Fibroblast of peridontal ligament (primary cell): ENCODE results near the gene UNC5B.
A peak's percentile ranks its signal among the peaks of the same experiment; 100 is the strongest.

Experiments
- DNase-seq: peaks from one replicate; pipeline ENCODE4 v3.0.0-alpha.2; 2010; ENCODE audit errors: extremely low read depth

The UNC5B gene

GRCh38 chr10:71299071-71299785 is 86.9 kb downstream of the UNC5B start:
- DNase-seq = no peak

- no peak for DNase-seq
These were observed 88.4 kb downstream of the UNC5B start for GRCh38 chr10:71300555-71301370.

- no peak for DNase-seq
These were observed 89.1 kb downstream of the UNC5B start for GRCh38 chr10:71301371-71301916.

GRCh38 chr10:71302451-71302850 is 90.1 kb downstream of the UNC5B start:
- DNase-seq = no peak

- DNase-seq = peak; percentile 61
These were observed 90.7 kb downstream of the UNC5B start for GRCh38 chr10:71302874-71303568.

GRCh38 chr10:71303569-71303907 is 91.2 kb downstream of the UNC5B start:
- DNase-seq = no peak

GRCh38 chr10:71304914-71305313 is 92.5 kb downstream of the UNC5B start:
- DNase-seq = no peak

GRCh38 chr10:71306979-71307378 is 94.6 kb downstream of the UNC5B start:
- DNase-seq = no peak

- no peak for DNase-seq
These were observed 95.2 kb downstream of the UNC5B start for GRCh38 chr10:71307469-71308085.

GRCh38 chr10:71308244-71308643 is 95.9 kb downstream of the UNC5B start:
- DNase-seq = no peak

GRCh38 chr10:71308985-71309384 is 96.6 kb downstream of the UNC5B start:
- DNase-seq = no peak

GRCh38 chr10:71309919-71310318 is 97.5 kb downstream of the UNC5B start:
- no peak for DNase-seq

- no peak for DNase-seq
These were observed 99.8 kb downstream of the UNC5B start for GRCh38 chr10:71312220-71312619.

- peak; percentile 80 for DNase-seq
These were observed 100.7 kb downstream of the UNC5B start for GRCh38 chr10:71312811-71313789.

GRCh38 chr10:71314028-71314693 is 101.8 kb downstream of the UNC5B start:
- DNase-seq = peak; percentile 56

- no peak for DNase-seq
These were observed 102.4 kb downstream of the UNC5B start for GRCh38 chr10:71314694-71315225.

GRCh38 chr10:71316056-71316785 is 103.9 kb downstream of the UNC5B start:
- peak; percentile 20 for DNase-seq

- no peak for DNase-seq
These were observed 104.4 kb downstream of the UNC5B start for GRCh38 chr10:71316786-71317160.

- no peak for DNase-seq
These were observed 105.4 kb downstream of the UNC5B start for GRCh38 chr10:71317739-71318138.
